ENCODE data around the gene ANO6.

ANO6 gene

DNA sequence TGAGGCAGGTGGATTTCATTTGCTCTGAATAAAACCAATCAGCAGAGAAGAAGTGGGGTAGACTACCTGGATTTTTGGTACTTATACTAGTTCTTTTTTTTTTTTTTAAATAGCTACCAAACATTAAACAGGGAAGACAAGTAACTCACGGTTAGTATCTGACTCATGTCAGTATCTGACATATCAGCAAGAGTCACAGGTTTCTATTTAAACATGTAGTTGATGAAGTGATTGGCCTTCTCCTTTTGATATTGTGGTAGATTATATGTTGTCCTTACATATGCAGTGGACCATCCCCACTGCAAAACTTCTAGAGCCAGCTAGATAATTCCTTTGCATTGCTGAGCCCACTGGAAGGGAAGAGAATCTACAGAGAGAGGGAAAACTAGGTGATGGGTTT, 208.0 kb downstream of the ANO6 start:
- TF ChIP-seq, protein P1, sequence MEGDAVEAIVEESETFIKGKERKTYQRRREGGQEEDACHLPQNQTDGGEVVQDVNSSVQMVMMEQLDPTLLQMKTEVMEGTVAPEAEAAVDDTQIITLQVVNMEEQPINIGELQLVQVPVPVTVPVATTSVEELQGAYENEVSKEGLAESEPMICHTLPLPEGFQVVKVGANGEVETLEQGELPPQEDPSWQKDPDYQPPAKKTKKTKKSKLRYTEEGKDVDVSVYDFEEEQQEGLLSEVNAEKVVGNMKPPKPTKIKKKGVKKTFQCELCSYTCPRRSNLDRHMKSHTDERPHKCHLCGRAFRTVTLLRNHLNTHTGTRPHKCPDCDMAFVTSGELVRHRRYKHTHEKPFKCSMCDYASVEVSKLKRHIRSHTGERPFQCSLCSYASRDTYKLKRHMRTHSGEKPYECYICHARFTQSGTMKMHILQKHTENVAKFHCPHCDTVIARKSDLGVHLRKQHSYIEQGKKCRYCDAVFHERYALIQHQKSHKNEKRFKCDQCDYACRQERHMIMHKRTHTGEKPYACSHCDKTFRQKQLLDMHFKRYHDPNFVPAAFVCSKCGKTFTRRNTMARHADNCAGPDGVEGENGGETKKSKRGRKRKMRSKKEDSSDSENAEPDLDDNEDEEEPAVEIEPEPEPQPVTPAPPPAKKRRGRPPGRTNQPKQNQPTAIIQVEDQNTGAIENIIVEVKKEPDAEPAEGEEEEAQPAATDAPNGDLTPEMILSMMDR (IDR thresholded peaks at IDR 0.05): no peak
- TF ChIP-seq ZFX (IDR thresholded peaks at IDR 0.05; ENCODE audit: borderline replicate concordance): no peak
- H3K27ac ChIP-seq: no peak overlapping the region

DNA sequence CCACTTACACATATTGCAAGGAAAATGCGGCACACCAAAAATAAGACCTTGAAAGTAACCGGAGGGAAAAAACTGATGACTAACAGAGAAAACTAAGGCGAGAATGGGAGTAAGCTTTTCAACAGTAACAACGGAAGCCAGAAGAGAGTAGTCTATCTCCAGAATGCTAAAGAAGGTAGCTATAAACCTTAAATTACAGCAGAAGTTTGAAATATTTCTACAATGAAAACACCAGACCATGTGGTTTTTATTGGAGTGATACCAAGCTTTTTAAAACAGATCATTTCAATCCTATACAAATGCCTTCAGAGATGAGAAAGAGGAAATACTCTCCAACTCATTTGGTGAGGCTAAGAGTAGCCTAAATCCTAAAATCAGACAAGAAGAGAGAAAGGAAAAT, 209.5 kb downstream of the ANO6 start:
- TF ChIP-seq, protein P1 (IDR thresholded peaks at IDR 0.05): no peak
- TF ChIP-seq ZFX (IDR thresholded peaks at IDR 0.05; ENCODE audit: borderline replicate concordance): no peak
- H3K27ac ChIP-seq: no peak overlapping the region

DNA sequence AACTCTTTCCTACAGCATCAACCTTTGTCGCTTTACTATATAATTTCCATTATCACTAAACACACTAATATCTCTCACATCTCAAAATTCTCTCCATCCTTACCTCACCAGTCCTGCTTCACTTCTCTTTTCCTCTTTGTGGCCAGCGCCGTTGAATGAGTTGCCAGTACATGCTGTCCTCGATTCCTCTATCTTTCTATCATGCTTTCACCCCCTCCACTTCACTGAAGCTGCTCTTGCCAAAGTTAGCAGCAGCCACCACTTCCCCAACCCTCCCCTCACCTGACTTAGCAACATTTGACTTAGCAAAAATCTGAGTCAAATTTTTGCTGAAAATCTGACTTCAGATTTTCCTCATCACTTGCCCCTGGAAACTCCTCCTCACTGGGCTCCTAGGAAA, 210.4 kb downstream of the ANO6 start:
- TF ChIP-seq, protein P1 (IDR thresholded peaks at IDR 0.05): no peak
- no peak for TF ChIP-seq ZFX (IDR thresholded peaks at IDR 0.05; ENCODE audit: borderline replicate concordance)
- H3K27ac ChIP-seq: no peak overlapping the region

DNA sequence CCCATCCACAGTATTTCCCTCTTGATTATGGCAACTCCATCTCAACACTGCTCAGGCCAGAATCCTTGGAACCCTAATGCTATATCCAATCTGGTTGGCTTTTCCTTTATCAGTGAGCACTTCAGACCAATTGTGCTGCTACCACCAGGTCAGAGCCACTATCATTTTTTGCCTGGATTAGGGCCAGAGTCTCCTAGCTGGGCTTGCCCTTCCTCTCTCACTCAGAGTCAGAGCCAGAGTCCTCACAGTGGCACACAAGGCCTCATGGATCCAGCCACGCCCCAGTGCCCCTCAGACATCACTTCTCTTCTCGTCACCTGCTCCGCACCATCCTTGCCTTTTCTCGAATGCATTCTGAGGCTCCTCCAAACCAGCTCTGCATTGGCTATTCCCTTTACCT, 211.1 kb downstream of the ANO6 start:
- TF ChIP-seq, protein P1 (IDR thresholded peaks at IDR 0.05): no peak
- TF ChIP-seq ZFX (IDR thresholded peaks at IDR 0.05; ENCODE audit: borderline replicate concordance): no peak
- H3K27ac ChIP-seq: no peak overlapping the region

DNA sequence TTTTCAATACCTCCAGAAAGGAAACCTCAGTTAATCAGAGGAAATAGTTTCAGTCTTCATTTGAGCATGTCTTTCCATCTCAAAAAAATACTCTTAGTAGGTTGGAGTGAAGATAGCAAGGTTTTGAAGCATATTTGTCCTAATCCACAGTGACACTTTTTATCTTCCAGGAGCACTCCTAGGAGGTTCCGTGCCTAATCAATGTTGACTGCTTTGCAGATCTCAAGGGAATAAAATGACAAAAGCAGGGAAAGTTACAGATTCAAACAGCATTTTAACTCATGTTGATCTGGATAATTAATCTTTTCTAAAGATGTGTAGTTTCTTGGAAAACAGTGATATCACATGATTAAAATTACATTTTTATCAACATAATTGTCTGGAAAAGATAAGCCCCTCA, 213.9 kb downstream of the ANO6 start:
- no peak overlapping the region for H3K27ac ChIP-seq
- TF ChIP-seq ZFX (IDR thresholded peaks at IDR 0.05; ENCODE audit: borderline replicate concordance): no peak
- TF ChIP-seq, protein P1 (IDR thresholded peaks at IDR 0.05): no peak

DNA sequence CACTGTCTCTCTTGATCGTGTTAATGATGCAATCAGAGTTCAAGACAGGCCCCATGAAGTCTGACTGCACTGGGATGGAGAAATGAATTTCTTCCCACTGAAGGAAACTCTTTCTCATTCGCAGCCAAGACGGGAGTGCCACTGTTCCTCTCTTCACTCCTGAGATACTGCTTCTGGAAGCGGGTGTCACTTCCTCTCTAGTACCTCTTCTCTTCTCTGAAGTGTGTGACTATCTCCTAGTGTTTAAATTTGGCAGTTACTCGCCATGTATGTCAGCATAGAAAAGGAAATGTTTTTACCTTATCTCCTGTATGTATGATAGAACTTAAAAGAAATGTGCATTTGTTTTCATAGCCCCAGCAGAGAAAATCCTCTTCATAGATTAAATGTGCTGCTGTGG, 215.2 kb downstream of the ANO6 start:
- TF ChIP-seq, protein P1 (IDR thresholded peaks at IDR 0.05): no peak
- no peak for TF ChIP-seq ZFX (IDR thresholded peaks at IDR 0.05; ENCODE audit: borderline replicate concordance)
- H3K27ac ChIP-seq: no peak overlapping the region

DNA sequence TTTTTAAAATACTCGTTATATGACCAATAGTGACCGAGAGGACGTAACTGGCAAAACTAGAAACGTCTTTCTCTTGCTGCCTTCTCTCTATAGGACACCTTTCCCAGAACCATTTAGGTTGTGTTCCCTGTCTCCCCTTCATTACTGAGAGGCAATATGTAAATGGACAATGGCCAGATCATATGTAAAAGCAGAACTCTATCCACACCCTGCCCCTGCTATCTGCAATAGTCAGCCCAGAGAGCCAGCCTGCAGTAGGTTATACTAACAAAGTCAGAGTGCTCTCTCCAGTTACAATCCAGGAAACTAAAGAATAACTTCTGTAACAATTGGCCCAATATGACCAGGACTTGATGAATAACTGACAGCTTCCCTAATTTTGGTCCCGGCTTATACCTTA, 216.8 kb downstream of the ANO6 start:
- no peak overlapping the region for H3K27ac ChIP-seq
- TF ChIP-seq, protein P1 (IDR thresholded peaks at IDR 0.05): no peak
- no peak for TF ChIP-seq ZFX (IDR thresholded peaks at IDR 0.05; ENCODE audit: borderline replicate concordance)
